Right lobe of liver (tissue), 4 donors: ENCODE results near the gene PLCD1.
"Not testable (repeated sequence)": the region's sequence is repeated elsewhere in the genome, so short reads cannot be mapped to it uniquely, and the experiment has no call there.

Experiments used
- CTCF ChIP-seq, 4 donors: fragments of 200-600 bp in 3 of 4; fragments of 450-650 bp in 1 of 4; IDR thresholded peaks; one replicate each; pipeline versions ENCODE4 v1.5.1 to v1.8.0; 2016 to 2022; ENCODE audit warnings: antibody characterized with exemption in 4 of 4, mild to moderate bottlenecking in 2 of 4
- POLR2A ChIP-seq: fragments of 450-650 bp; IDR thresholded peaks from one replicate; pipeline ENCODE4 v1.6.1; 2017; ENCODE audit warnings: antibody characterized with exemption, mild to moderate bottlenecking
- donor health status: DM: no; HTN: no; CAD: no.
- donor health status: DM: no; HTN: no; CAD: no.
- donor health status: DM: no; HTN: yes; CAD: no.

- TF ChIP-seq CTCF (IDR thresholded peaks at IDR 0.05); POLR2A: not testable (repeated sequence)
Observed at GRCh38 chr3:38033586-38033985, 4.1 kb upstream of the PLCD1 start.
